Measurements from ENCODE around the gene ZBTB3.

- TF ChIP-seq EZH2 (IDR thresholded peaks at IDR 0.05; ENCODE audit: insufficient read depth, low read length) (no peak), CTCF (IDR thresholded peaks at IDR 0.05; ENCODE audit: insufficient read depth, low read depth, low read length) (no peak)
Measured at GRCh38 chr11:62725646-62726045, 28.3 kb downstream of the ZBTB3 start.
